Right atrium auricular region (tissue), 2 donors: ENCODE results near the gene NSUN5. TPM values are rescaled to one million over a fixed set of nuclear protein-coding genes. Genes with fewer than 3 reads are reported as not detected.
"Not testable (repeated sequence)": the region's sequence is repeated elsewhere in the genome, so short reads cannot be mapped to it uniquely, and the experiment has no call there.

Experiments used
- DNase-seq: peaks from one replicate; pipeline ENCODE4 v3.0.0-alpha.2; 2019; ENCODE audit warnings: low spot score
- H3K27ac ChIP-seq, 2 donors: fragments of 200-600 bp; sonication (generic); 1 replicate in 1 of 2; 2 replicates in 1 of 2; pipeline ENCODE4 v1.5.1; 2016 to 2019
- H3K27me3 ChIP-seq, 2 donors: fragments of 200-600 bp; sonication (generic); one replicate each; pipeline versions ENCODE4 v1.5.1 to v1.6.0; 2017 to 2019
- H3K36me3 ChIP-seq: fragments of 200-600 bp; sonication (generic); one replicate; pipeline ENCODE4 v1.5.1; 2016
- H3K4me1 ChIP-seq, 2 donors: fragments of 200-600 bp; sonication (generic); one replicate each; pipeline versions ENCODE4 v1.5.1 to v1.6.0; 2017 to 2019
- H3K4me3 ChIP-seq, 2 donors: fragments of 200-600 bp; sonication (generic); 1 replicate in 1 of 2; 2 replicates in 1 of 2; pipeline ENCODE4 v1.5.1; 2017 to 2019; ENCODE audit warnings: mild to moderate bottlenecking in 1 of 2, moderate library complexity in 1 of 2
- H3K9me3 ChIP-seq, 2 donors: fragments of 200-600 bp; sonication (generic); one replicate each; pipeline ENCODE4 v1.5.1; 2019
- CTCF ChIP-seq, 2 donors: fragments of 200-600 bp; sonication (generic); IDR thresholded peaks; one replicate each; pipeline ENCODE4 v1.5.1; 2019; ENCODE audit warnings: antibody characterized with exemption in 2 of 2
- total RNA-seq, 2 donors: library from RNA; depleted of rRNA; stranded (reverse); fragments of >200 nt; gene quantifications; one replicate each; pipeline ENCODE4 v1.1.0, GENCODE V29; 2016

NSUN5 gene
- total RNA-seq, 2 donors from 2014 or later: 13.0 to 15.8 TPM

- TF ChIP-seq CTCF (IDR thresholded peaks at IDR 0.05): no peak
Measured at GRCh38 chr7:73308074-73308664, 457 bp downstream of the NSUN5 start.

GRCh38 chr7:73307436-73307835, 1.2 kb downstream of the NSUN5 start:
- H3K4me1 ChIP-seq: peaks cover 0 to 11% of the 10 kb centered on the region in 2 donors
- TF ChIP-seq CTCF (IDR thresholded peaks at IDR 0.05): no peak
- no peak overlapping the region for H3K4me3 ChIP-seq
- no peaks in the 10 kb centered on the region for H3K9me3 ChIP-seq
- H3K27ac ChIP-seq: no peak overlapping the region
- H3K27me3 ChIP-seq: no peaks in the 10 kb centered on the region
- peaks cover 16% of the 10 kb centered on the region for H3K36me3 ChIP-seq
- no peak for DNase-seq

More at GRCh38 chr7:73308074-73308664, 457 bp downstream of the NSUN5 start:
- peaks cover 15% of the 10 kb centered on the region for H3K36me3 ChIP-seq
- H3K27me3 ChIP-seq: no peaks in the 10 kb centered on the region
- peak overlapping the region; percentile 81 to 84 for H3K4me3 ChIP-seq
- no peak for DNase-seq
- H3K9me3 ChIP-seq: no peaks in the 10 kb centered on the region
- peaks cover 0 to 11% of the 10 kb centered on the region in 2 donors for H3K4me1 ChIP-seq
- peak overlapping the region; percentile 59 to 68 for H3K27ac ChIP-seq

- not testable (repeated sequence) for H3K27me3 ChIP-seq, H3K9me3 ChIP-seq, H3K27ac ChIP-seq, H3K4me3 ChIP-seq
- H3K36me3 ChIP-seq: peaks cover 16% of the 10 kb centered on the region
- peaks cover 0 to 11% of the 10 kb centered on the region in 2 donors for H3K4me1 ChIP-seq
- DNase-seq: peak; percentile 7
Measured at GRCh38 chr7:73304612-73305387, 3.8 kb downstream of the NSUN5 start.

- no peaks in the 10 kb centered on the region for H3K27me3 ChIP-seq
- peak; percentile 40 for DNase-seq
- H3K9me3 ChIP-seq: no peaks in the 10 kb centered on the region
- peaks cover 0 to 8% of the 10 kb centered on the region in 2 donors for H3K4me1 ChIP-seq
- H3K36me3 ChIP-seq: peaks cover 16% of the 10 kb centered on the region
- no peak for TF ChIP-seq CTCF (IDR thresholded peaks at IDR 0.05)
- no peak overlapping the region for H3K27ac ChIP-seq
- no peak overlapping the region for H3K4me3 ChIP-seq
Measured at GRCh38 chr7:73304071-73304470, 4.6 kb downstream of the NSUN5 start.

- peaks cover 16% of the 10 kb centered on the region for H3K36me3 ChIP-seq
- H3K27me3 ChIP-seq: no peaks in the 10 kb centered on the region
- TF ChIP-seq CTCF (IDR thresholded peaks at IDR 0.05): no peak
- DNase-seq: peak; percentile 18
- H3K27ac ChIP-seq: no peak overlapping the region
- H3K4me1 ChIP-seq: peaks cover 0 to 4% of the 10 kb centered on the region in 2 donors
- H3K4me3 ChIP-seq: no peak overlapping the region
- H3K9me3 ChIP-seq: no peaks in the 10 kb centered on the region
Measured at GRCh38 chr7:73303546-73303945, 5.1 kb downstream of the NSUN5 start.

- not testable (repeated sequence) for H3K27me3 ChIP-seq, H3K9me3 ChIP-seq, H3K4me1 ChIP-seq, H3K27ac ChIP-seq, H3K4me3 ChIP-seq
- DNase-seq: peak; percentile 11
- peaks cover 16% of the 10 kb centered on the region for H3K36me3 ChIP-seq
Measured at GRCh38 chr7:73302846-73303245, 5.8 kb downstream of the NSUN5 start.

- not testable (repeated sequence) for H3K27ac ChIP-seq, H3K27me3 ChIP-seq, H3K4me1 ChIP-seq, H3K9me3 ChIP-seq, H3K4me3 ChIP-seq, DNase-seq
- peaks cover 16% of the 10 kb centered on the region for H3K36me3 ChIP-seq
Measured at GRCh38 chr7:73301108-73301507, 7.5 kb downstream of the NSUN5 start.

- peaks cover 16% of the 10 kb centered on the region for H3K36me3 ChIP-seq
- not testable (repeated sequence) for H3K4me1 ChIP-seq, H3K4me3 ChIP-seq, H3K9me3 ChIP-seq, H3K27me3 ChIP-seq, DNase-seq, H3K27ac ChIP-seq
Measured at GRCh38 chr7:73299812-73300211, 8.8 kb downstream of the NSUN5 start.

- not testable (repeated sequence) for H3K9me3 ChIP-seq, H3K27ac ChIP-seq, H3K36me3 ChIP-seq, H3K27me3 ChIP-seq, H3K4me3 ChIP-seq, H3K4me1 ChIP-seq, DNase-seq
Measured at GRCh38 chr7:73297706-73298105, 10.9 kb downstream of the NSUN5 start.

- not testable (repeated sequence) for H3K4me3 ChIP-seq, DNase-seq, H3K36me3 ChIP-seq, H3K27ac ChIP-seq, H3K4me1 ChIP-seq, H3K27me3 ChIP-seq, H3K9me3 ChIP-seq
Measured at GRCh38 chr7:73297235-73297634, 11.4 kb downstream of the NSUN5 start.
